Measurements from ENCODE around the gene SENP1. TPM values are rescaled to one million over a fixed set of nuclear protein-coding genes. Genes with fewer than 3 reads are reported as not detected.

The SENP1 gene
- total and polyA plus RNA-seq, 2 of the 13 experiments (the other 11 are each of a cell fraction or from before 2014, with no cell fraction given) = 14.0 to 20.2 TPM

DNA sequence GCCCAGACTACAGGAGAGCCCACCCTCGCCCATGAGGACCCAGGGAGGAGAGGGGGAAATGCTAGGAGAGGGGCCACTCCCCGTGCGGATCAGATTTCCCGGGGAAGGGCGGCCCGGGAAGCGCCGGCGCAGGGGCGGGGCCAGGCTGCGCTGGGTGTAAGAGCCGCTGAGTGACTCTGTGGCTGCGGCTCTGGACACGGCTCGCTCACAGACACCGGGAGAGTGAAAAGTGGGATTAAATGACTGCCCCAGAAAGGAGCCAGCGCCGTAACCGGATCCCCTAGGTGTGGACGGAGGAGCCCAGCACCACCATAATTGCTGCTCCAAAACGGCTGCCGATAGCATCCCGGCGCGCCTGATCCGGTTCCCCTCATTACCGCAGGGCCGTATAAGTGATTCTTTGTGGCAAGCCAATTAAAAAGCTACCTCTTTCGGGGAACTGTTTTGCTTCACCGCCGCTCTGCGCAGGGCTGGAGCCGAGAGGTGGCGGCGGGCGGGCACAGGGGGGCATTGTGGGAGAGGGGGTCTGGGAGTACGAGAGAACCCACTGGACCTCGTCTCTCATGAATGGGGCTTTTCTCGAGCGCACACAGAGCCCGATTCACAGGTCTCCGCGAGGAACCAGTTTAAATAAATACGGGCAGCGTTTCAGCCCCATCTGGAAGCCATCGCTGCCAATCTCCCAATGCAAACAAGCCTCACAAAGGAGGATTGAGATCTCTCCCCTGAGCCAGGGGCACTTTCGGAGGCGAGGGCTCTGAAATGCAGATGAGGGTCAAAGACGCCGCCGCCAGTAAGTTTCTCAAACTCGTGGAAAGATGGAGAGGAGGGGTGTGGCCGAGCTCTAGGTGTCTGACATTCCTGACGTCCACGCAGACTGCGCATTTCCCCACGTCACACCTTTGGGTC, 104.1 kb downstream of the SENP1 start (continued):
- peak; percentile 42 for TF ChIP-seq HNRNPLL (IDR thresholded peaks at IDR 0.05; ENCODE audit: low read depth, low read length, poor library complexity, severe bottlenecking)
- TF ChIP-seq CC2D1A (CRISPR knock-in tag; IDR thresholded peaks at IDR 0.05) = no peak
- no peak for TF ChIP-seq KLF6 (CRISPR knock-in tag; IDR thresholded peaks at IDR 0.05)
- no peak; the same call in 1 of the 2 replicates for TF ChIP-seq NFKB2 (CRISPR knock-in tag; IDR thresholded peaks at IDR 0.05; ENCODE audit: borderline replicate concordance)
- no peak for TF ChIP-seq SALL2 (CRISPR knock-in tag; IDR thresholded peaks at IDR 0.05)
- TF ChIP-seq ZNF282 (IDR thresholded peaks at IDR 0.05; ENCODE audit: partially characterized antibody) = no peak
- 0 out of 2 replicates have a peak, but pooled peaks have one; percentile 43 for TF ChIP-seq HNRNPL (IDR thresholded peaks at IDR 0.05; ENCODE audit: low read depth, low read length)
- TF ChIP-seq, protein P1, sequence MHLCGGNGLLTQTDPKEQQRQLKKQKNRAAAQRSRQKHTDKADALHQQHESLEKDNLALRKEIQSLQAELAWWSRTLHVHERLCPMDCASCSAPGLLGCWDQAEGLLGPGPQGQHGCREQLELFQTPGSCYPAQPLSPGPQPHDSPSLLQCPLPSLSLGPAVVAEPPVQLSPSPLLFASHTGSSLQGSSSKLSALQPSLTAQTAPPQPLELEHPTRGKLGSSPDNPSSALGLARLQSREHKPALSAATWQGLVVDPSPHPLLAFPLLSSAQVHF (CRISPR knock-in tag; IDR thresholded peaks at IDR 0.05) = no peak
- no peak for TF ChIP-seq TGIF2 (CRISPR knock-in tag; IDR thresholded peaks at IDR 0.05)
- no peak for TF ChIP-seq CBFB (CRISPR knock-in tag; IDR thresholded peaks at IDR 0.05)
- TF ChIP-seq, protein P2, sequence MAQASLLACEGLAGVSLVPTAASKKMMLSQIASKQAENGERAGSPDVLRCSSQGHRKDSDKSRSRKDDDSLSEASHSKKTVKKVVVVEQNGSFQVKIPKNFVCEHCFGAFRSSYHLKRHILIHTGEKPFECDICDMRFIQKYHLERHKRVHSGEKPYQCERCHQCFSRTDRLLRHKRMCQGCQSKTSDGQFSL (CRISPR knock-in tag; IDR thresholded peaks at IDR 0.05) = no peak
- TF ChIP-seq KLF15 (CRISPR knock-in tag; IDR thresholded peaks at IDR 0.05; ENCODE audit: borderline replicate concordance) = no peak
- TF ChIP-seq, protein P3, sequence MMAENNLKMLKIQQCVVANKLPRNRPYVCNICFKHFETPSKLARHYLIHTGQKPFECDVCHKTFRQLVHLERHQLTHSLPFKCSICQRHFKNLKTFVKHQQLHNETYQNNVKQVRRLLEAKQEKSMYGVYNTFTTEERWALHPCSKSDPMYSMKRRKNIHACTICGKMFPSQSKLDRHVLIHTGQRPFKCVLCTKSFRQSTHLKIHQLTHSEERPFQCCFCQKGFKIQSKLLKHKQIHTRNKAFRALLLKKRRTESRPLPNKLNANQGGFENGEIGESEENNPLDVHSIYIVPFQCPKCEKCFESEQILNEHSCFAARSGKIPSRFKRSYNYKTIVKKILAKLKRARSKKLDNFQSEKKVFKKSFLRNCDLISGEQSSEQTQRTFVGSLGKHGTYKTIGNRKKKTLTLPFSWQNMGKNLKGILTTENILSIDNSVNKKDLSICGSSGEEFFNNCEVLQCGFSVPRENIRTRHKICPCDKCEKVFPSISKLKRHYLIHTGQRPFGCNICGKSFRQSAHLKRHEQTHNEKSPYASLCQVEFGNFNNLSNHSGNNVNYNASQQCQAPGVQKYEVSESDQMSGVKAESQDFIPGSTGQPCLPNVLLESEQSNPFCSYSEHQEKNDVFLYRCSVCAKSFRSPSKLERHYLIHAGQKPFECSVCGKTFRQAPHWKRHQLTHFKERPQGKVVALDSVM (CRISPR knock-in tag; IDR thresholded peaks at IDR 0.05) = no peak
- TF ChIP-seq RNF2 (conservative IDR thresholded peaks at IDR 0.05; ENCODE audit: low read depth) = no peak
- no peak for TF ChIP-seq ZNF562 (CRISPR knock-in tag; IDR thresholded peaks at IDR 0.05; ENCODE audit: borderline replicate concordance)
- TF ChIP-seq GTF2F1 (IDR thresholded peaks at IDR 0.05; ENCODE audit: low read length) = no peak
- peak; percentile 23 for TF ChIP-seq XRCC5 (optimal IDR thresholded peaks at IDR 0.05; ENCODE audit: low read length)
- TF ChIP-seq, protein P4, sequence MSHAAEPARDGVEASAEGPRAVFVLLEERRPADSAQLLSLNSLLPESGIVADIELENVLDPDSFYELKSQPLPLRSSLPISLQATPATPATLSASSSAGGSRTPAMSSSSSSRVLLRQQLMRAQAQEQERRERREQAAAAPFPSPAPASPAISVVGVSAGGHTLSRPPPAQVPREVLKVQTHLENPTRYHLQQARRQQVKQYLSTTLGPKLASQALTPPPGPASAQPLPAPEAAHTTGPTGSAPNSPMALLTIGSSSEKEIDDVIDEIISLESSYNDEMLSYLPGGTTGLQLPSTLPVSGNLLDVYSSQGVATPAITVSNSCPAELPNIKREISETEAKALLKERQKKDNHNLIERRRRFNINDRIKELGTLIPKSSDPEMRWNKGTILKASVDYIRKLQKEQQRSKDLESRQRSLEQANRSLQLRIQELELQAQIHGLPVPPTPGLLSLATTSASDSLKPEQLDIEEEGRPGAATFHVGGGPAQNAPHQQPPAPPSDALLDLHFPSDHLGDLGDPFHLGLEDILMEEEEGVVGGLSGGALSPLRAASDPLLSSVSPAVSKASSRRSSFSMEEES (CRISPR knock-in tag; IDR thresholded peaks at IDR 0.05) = no peak
- TF ChIP-seq DNMT3B (CRISPR knock-in tag; conservative IDR thresholded peaks at IDR 0.05) = no peak
- TF ChIP-seq ZSCAN22 (CRISPR knock-in tag; IDR thresholded peaks at IDR 0.05) = no peak
- no peak for TF ChIP-seq ZNF17 (CRISPR knock-in tag; IDR thresholded peaks at IDR 0.05)
- TF ChIP-seq, protein P5, sequence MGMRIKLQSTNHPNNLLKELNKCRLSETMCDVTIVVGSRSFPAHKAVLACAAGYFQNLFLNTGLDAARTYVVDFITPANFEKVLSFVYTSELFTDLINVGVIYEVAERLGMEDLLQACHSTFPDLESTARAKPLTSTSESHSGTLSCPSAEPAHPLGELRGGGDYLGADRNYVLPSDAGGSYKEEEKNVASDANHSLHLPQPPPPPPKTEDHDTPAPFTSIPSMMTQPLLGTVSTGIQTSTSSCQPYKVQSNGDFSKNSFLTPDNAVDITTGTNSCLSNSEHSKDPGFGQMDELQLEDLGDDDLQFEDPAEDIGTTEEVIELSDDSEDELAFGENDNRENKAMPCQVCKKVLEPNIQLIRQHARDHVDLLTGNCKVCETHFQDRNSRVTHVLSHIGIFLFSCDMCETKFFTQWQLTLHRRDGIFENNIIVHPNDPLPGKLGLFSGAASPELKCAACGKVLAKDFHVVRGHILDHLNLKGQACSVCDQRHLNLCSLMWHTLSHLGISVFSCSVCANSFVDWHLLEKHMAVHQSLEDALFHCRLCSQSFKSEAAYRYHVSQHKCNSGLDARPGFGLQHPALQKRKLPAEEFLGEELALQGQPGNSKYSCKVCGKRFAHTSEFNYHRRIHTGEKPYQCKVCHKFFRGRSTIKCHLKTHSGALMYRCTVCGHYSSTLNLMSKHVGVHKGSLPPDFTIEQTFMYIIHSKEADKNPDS (CRISPR knock-in tag; IDR thresholded peaks at IDR 0.05) = no peak
- TF ChIP-seq MXI1 (IDR thresholded peaks at IDR 0.05; ENCODE audit: borderline replicate concordance, low read depth, low read length) = no peak
- TF ChIP-seq U2AF2 (IDR thresholded peaks at IDR 0.05; ENCODE audit: low read depth, low read length) = no peak
- TF ChIP-seq REXO4 (CRISPR knock-in tag; IDR thresholded peaks at IDR 0.05; ENCODE audit: borderline replicate concordance) = no peak

Measured in HepG2 (cell line).